Lung (tissue), 12 donors: ENCODE results near the gene ORC1. TPM values are rescaled to one million over a fixed set of nuclear protein-coding genes. Genes with fewer than 3 reads are reported as not detected.
A peak's percentile ranks its signal among the peaks of the same experiment; 100 is the strongest.

ENCODE experiments used
- ATAC-seq: fragments of 200-7000 bp; cut with Tn5 transposase; one replicate; pipeline ENCODE4 v1.9.1; 2020; ENCODE audit warnings: moderate number of reproducible peaks; ENCODE audit not compliant: insufficient read depth, low FRiP score
- DNase-seq, 3 donors: peaks; one replicate each; pipeline ENCODE4 v3.0.0-alpha.2; 2013 to 2017
- H3K27ac ChIP-seq, 2 donors: one replicate each; pipeline ENCODE4 v1.5.1; 2013; ENCODE audit warnings: mild to moderate bottlenecking in 2 of 2, moderate library complexity in 2 of 2, control low read depth in 1 of 2, inconsistent platforms in 1 of 2, low read depth in 1 of 2, low read length in 1 of 2
- H3K27me3 ChIP-seq, 3 donors: one replicate each; pipeline ENCODE4 v1.5.1; 2013; ENCODE audit warnings: low read length in 2 of 3; ENCODE audit not compliant: control insufficient read depth in 3 of 3, insufficient read depth in 3 of 3
- H3K36me3 ChIP-seq, 4 donors: one replicate each; pipeline ENCODE4 v1.5.1; 2013; ENCODE audit warnings: low read length in 4 of 4, mild to moderate bottlenecking in 1 of 4, moderate library complexity in 1 of 4; ENCODE audit not compliant: control insufficient read depth in 4 of 4, insufficient read depth in 4 of 4
- H3K4me1 ChIP-seq, 5 donors: one replicate each; pipeline ENCODE4 v1.5.1; 2013; ENCODE audit warnings: low read length in 5 of 5, mild to moderate bottlenecking in 2 of 5, moderate library complexity in 1 of 5; ENCODE audit not compliant: control insufficient read depth in 5 of 5, insufficient read depth in 5 of 5
- H3K4me3 ChIP-seq: one replicate; pipeline ENCODE4 v1.5.1; 2013; ENCODE audit warnings: mild to moderate bottlenecking, control low read depth, moderate library complexity
- H3K9ac ChIP-seq, 2 donors: one replicate each; pipeline ENCODE4 v1.5.1; 2013; ENCODE audit warnings: low read length in 2 of 2, control low read depth in 1 of 2; ENCODE audit not compliant: insufficient read depth in 1 of 2
- H3K9me3 ChIP-seq, 4 donors: one replicate each; pipeline ENCODE4 v1.5.1; 2013; ENCODE audit warnings: low read length in 3 of 4, mild to moderate bottlenecking in 1 of 4, moderate library complexity in 1 of 4; ENCODE audit not compliant: control insufficient read depth in 4 of 4, insufficient read depth in 3 of 4
- WGBS, 2 donors: extraction: QIAGEN DNeasy Blood & Tissue Kit; methylation state at CpG; one replicate each; pipeline ENCODE4 v1.1.7; 2013; 5-methylcytosine and 5-hydroxymethylcytosine counted together
- polyA plus RNA-seq, 2 donors: library from polyadenylated mRNA; stranded (reverse); fragments of 200-250 nt; gene quantifications; one replicate each; pipeline ENCODE4 v1.2.1, GENCODE V29; 2013
- total RNA-seq, 2 donors: library from RNA; depleted of rRNA in 1 of 2; stranded (reverse); fragments of >200 nt in 1 of 2; gene quantifications; one replicate each; pipeline ENCODE4 v1.2.1, GENCODE V29; 2014 to 2021
- TF ChIP-seq, protein P1 (sequence below): IDR thresholded peaks from 2 replicates; pipeline ENCODE4 v1.5.1; 2012; ENCODE audit warnings: mild to moderate bottlenecking; ENCODE audit errors: control extremely low read depth, extremely low read depth
- donor health status: control.
- donor health status: control.
- donor health status: Bipolar disorder and iron deficiency.
- donor health status: healthy.
- donor health status: DM: yes; HTN: yes; CAD: no.

ORC1 gene
- total and polyA plus RNA-seq, 4 donors: 0.59 to 2.5 (median 1.7) TPM

DNA sequence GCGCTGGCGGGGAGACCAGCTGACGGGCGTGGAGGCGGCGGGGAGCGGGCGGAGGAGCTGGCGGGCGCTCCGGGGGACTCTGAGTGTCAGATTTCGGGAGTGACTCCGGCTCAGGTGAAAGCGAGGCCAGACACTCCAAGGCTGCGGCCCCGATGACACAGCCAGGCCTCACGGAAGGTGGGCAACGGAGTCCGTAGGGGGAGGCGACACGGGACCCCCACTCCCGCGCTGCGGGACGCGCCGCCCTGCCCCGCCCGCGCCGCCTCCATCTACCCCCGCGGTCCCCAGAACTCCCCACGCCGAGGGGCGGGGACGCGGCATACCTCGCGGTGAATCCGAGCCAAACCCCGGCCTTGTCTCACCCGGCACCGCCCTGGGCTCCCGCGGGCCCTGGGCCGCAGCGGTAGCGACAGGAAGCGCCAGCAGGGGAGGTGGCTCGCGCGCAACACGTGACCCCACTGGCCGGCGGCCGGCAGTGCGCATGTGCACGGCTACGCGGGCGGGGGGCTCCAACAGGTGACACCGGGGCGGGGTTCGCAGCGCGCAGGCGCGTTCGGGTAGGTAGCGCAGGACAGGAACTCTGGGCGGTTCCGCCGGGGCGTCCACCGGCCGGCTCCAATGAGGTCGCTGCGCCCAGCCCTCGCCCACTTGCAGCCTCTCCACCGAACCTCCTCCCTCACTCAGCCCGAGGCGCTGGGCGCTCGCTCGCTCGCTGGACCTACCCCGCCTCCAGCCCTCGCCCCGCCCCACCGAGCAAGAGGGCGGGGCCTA is 38.3 kb downstream of the ORC1 start, which contains the start of gene CC2D1B:
CC2D1B (minus strand) TSS at position 460 of the 771 bp plus-strand sequence. CDS start 1,585 bp downstream, outside the sequence.
- WGBS, 2 donors: 0% methylated on average over 56 to 92 of the region's 92 CpGs
- Histone ChIP-seq H3K36me3 (peaks cover 5 to 19% (median 17%) of the 10 kb centered on the region in 4 donors), H3K27ac (peak within 1 kb of the TSS; percentile 88 to 98), H3K9ac (peak within 1 kb of the TSS; percentile 59 to 81), H3K4me1 (peaks cover 0 to 15% (median 5%) of the 10 kb centered on the region in 5 donors), H3K27me3 (peaks cover 0 to 6% (median 0%) of the 10 kb centered on the region in 3 donors), H3K4me3 (peak within 1 kb of the TSS; percentile 94), H3K9me3 (no peaks in the 10 kb centered on the region)
- TF ChIP-seq, protein P1, sequence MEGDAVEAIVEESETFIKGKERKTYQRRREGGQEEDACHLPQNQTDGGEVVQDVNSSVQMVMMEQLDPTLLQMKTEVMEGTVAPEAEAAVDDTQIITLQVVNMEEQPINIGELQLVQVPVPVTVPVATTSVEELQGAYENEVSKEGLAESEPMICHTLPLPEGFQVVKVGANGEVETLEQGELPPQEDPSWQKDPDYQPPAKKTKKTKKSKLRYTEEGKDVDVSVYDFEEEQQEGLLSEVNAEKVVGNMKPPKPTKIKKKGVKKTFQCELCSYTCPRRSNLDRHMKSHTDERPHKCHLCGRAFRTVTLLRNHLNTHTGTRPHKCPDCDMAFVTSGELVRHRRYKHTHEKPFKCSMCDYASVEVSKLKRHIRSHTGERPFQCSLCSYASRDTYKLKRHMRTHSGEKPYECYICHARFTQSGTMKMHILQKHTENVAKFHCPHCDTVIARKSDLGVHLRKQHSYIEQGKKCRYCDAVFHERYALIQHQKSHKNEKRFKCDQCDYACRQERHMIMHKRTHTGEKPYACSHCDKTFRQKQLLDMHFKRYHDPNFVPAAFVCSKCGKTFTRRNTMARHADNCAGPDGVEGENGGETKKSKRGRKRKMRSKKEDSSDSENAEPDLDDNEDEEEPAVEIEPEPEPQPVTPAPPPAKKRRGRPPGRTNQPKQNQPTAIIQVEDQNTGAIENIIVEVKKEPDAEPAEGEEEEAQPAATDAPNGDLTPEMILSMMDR: no peak
- peak; percentile 96 to 98 (median 98) for DNase-seq
- peak; percentile 93 for ATAC-seq

DNA sequence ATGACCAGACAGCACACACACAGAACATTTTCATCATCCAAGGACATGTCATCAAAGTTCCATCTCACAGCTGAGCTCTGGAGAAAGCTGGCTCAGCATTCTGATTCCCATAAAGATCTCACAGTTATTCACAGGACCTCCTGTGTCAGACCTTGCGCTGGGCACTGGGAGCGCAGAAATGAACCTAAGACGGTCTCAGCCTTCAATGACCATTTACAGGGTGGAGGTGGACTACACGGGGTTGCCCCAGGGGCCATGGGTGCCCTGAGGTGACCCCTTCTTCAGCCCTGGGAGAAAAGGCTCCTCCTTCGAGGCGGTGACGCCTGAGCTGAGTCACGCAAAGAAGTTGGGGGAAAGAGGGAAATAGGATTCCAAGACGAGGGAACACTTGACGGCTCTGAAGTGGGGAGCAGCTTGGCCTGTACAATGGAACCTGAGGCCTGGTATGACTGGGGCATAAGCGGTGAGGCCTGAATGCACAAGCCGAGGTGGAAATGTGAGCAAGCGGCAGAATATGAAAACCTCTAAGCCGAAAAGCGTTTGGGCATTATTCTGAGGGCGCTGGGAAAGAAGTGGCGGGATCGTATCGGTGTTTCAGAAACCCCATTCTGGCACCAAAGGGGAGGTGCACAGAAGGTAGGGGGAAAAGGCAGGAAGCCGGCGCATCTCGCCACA is 39.0 kb downstream of the ORC1 start:
- Histone ChIP-seq H3K27ac (peak overlapping the region; percentile 88 to 98), H3K9me3 (no peaks in the 10 kb centered on the region)

DNA sequence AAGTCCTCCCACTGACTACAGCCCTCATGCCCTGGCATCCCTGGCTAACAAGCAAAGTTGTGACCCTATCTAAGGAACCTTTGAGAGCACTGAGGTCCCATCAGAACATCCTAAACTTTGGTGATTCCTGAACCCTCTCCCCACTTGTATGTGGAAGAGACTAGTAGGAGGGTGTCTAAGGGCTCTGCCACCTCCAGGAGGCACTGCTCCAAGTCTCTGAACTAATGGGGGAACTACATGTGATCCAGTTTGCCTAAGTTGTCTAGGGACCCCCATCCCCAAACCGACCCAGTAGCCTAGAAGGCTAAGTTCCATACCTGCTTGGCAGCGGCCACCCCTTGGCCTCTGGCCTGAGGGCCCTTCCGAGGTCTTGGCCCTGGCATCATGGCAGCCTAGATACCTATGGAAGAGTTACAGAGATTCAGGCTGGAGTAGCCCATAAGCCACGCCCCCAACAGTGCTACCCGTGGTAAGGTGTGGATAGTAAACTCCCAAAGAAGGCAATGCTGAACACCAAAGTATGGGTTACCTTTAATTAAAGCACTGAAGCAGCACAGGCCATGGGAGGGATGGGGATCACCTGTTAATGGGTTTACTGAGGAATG is 39.9 kb downstream of the ORC1 start:
- ATAC-seq: no peak
- DNase-seq: no peak
- Histone ChIP-seq H3K9ac (peak overlapping the region in 1 of 2 donors; percentile 81), H3K27ac (peak overlapping the region in 1 of 2 donors; percentile 26), H3K27me3 (peaks cover 0 to 6% (median 0%) of the 10 kb centered on the region in 3 donors), H3K36me3 (peaks cover 18 to 31% (median 27%) of the 10 kb centered on the region in 4 donors), H3K4me3 (no peak overlapping the region), H3K9me3 (no peaks in the 10 kb centered on the region), H3K4me1 (peaks cover 0 to 15% (median 5%) of the 10 kb centered on the region in 5 donors)
- TF ChIP-seq, protein P1: no peak
- WGBS, 2 donors: 83 to 88% methylated on average over 5 of the region's 5 CpGs

More for the DNA sequence above, 39.0 kb downstream of the ORC1 start:
- peak; percentile 19 for ATAC-seq
- Histone ChIP-seq H3K36me3 (peaks cover 10 to 25% (median 23%) of the 10 kb centered on the region in 4 donors), H3K4me3 (peak overlapping the region; percentile 94), H3K9ac (peak overlapping the region; percentile 59 to 81), H3K27me3 (peaks cover 0 to 6% (median 0%) of the 10 kb centered on the region in 3 donors), H3K4me1 (peaks cover 0 to 15% (median 5%) of the 10 kb centered on the region in 5 donors)
- TF ChIP-seq, protein P1: no peak
- DNase-seq: peak; percentile 45 to 47 (median 45)
- 8 to 9% methylated on average over 22 of the region's 22 CpGs for WGBS, 2 donors
